Activated CD8-positive, alpha-beta memory T cell treated with anti-CD3 and anti-CD28 coated beads for 24 hours (primary cell): Measurements from ENCODE around the gene LITAF.
A peak's percentile ranks its signal among the peaks of the same experiment; 100 is the strongest.

Experiments
- DNase-seq: peaks from one replicate; pipeline ENCODE4 v3.0.0-alpha.2; 2020

The LITAF gene

GRCh38 chr16:11586856-11587642 lies at the start of gene LITAF:
TSS of gene LITAF (minus strand) at chr16:11586919. CDS start at chr16:11556730, 30,189 bp downstream.
- DNase-seq: peak; percentile 88

GRCh38 chr16:11636172-11636721 lies 49.5 kb upstream of the LITAF start:
- no peak for DNase-seq

- no peak for DNase-seq
These were observed 49.0 kb upstream of the LITAF start for GRCh38 chr16:11635679-11636171.

- DNase-seq: no peak
These were observed 48.5 kb upstream of the LITAF start for GRCh38 chr16:11635113-11635652.

DNA sequence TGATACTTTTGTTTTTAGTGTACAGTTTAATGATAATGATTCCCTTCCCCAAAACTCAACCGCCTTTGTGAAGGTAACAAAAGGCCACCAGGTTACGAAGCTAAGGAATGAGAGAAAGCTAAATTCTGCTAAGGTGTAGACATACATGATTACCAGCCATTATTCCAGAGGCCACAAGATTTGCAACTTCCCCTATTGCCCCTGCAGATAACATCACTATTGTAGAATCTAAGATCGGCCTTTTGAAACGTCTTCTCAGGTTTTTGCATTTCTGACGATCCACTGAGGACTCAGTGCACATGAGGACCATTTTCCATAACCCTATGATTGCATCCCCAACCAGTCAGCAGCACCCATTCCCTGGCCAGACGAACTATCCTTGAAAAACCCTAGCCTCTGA lies 47.6 kb upstream of the LITAF start:
- DNase-seq: no peak

DNA sequence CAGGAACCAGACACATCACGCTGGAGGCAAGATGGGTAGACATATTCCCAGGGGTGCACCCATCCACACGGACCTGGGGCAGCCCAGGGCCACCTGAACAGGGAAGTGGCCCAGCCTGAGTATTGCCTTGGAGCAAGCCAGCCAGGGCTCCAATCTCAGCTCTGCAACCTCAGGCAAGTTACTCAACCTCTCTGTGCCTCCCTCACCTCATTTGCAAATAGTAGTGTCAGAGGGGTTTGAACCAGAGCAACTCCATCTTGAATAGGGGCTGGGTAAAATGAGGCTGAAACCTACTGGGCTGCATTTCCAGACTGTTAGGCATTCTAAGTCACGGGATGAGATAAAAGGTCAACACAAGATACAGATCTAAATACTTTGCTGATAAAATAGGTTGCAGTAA lies 46.4 kb upstream of the LITAF start:
- DNase-seq: no peak

GRCh38 chr16:11632455-11632939 lies 45.8 kb upstream of the LITAF start:
- no peak for DNase-seq

GRCh38 chr16:11631214-11631613 lies 44.5 kb upstream of the LITAF start:
- no peak for DNase-seq

GRCh38 chr16:11630768-11631056 lies 44.0 kb upstream of the LITAF start:
- DNase-seq: no peak

- DNase-seq: no peak
These were observed 43.5 kb upstream of the LITAF start for GRCh38 chr16:11630046-11630767.

DNA sequence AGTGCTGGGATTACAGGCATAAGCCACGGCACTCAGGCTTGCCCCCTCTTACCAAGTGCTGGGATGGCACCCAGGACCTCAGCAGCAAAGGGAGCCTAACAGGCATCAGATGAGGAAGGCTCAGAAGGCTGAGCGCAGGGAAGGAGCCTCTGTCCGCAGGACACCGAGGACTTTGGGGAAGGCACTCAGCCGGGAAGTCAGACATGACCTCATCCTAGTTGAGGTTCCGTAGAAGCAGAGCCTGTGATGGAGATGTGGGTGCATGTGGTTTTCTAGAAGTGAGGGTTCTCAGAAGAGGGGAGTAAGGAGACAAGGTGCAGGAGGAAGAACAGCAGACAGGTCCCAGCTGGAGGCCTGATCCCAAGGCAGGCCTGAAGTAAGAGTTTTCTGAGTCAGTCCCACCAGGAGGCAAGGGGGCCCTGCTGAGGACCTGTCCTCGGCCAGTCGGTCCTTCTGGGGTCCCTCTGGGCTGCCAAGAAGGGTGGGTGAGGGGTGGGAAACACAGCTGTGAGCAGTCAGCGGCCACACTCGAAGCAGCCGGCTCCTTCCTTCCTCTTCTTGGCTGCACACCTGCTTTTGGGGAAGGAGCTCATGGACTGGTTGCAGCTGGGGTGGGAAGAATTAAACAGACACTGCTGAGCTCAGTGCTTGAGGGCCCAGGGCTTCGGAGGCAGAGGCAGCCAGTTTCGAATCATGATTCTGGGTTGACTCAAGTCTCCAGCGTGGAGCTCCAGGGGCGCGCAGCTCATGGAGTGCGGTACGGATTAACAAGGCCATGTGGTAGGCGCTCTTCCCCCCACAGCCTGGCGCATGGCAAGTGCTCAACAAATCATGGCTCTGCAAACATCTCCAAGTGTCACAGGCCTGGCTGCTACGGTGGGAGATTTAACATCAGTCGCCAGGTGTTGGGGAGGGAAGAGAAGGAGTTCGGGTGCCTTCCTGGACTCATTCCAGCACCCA lies 42.6 kb upstream of the LITAF start:
- DNase-seq: no peak

GRCh38 chr16:11627822-11628457 lies 41.2 kb upstream of the LITAF start:
- no peak for DNase-seq

DNA sequence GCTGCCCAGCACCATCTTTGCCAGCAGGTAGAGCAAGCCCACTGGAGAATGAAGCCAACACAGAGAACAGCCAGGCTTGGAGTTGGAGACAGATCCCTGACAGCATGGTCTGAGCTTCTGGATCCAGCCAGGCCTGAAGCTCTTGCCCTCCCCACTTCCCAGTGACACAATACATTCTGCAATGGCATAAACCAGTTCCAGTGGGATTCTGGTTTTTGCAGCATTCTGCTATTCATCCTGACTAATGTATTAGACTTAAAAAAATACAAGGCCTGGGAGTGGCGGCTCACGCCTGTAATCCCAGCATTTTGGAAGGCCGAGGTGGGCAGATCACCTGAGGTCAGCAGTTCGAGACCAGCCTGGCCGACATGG lies 40.6 kb upstream of the LITAF start:
- DNase-seq: no peak

DNA sequence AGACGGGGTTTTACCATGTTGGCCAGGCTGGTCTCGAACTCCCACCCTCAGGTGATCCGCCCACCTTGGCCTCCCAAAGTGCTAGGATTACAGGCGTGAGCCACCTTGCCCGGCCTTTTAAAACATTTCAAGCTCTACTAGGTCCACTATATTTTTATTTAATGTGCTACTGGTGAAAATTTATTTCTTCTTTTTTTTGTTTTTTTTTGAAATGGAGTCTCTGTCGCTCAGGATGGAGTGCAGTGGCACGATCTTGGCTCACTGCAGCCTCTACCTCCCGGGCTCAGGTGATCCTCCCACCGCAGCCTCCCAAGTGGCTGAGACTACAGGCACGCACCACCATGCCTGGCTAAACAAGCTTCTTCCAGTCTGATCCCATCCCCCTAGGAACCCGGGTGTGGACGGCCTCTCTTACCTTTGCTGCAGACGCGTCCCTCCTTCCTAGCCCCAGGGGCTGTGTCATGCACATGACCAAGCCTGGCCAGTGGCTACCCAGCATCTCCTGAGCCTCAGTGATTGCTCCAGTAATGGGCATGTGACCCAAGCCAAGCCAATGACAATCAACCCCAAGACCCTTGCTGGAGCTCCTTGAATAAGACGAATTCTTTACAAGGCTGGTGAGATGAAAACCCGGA lies 40.1 kb upstream of the LITAF start:
- DNase-seq: no peak

GRCh38 chr16:11625769-11626168 lies 39.0 kb upstream of the LITAF start:
- no peak for DNase-seq

DNA sequence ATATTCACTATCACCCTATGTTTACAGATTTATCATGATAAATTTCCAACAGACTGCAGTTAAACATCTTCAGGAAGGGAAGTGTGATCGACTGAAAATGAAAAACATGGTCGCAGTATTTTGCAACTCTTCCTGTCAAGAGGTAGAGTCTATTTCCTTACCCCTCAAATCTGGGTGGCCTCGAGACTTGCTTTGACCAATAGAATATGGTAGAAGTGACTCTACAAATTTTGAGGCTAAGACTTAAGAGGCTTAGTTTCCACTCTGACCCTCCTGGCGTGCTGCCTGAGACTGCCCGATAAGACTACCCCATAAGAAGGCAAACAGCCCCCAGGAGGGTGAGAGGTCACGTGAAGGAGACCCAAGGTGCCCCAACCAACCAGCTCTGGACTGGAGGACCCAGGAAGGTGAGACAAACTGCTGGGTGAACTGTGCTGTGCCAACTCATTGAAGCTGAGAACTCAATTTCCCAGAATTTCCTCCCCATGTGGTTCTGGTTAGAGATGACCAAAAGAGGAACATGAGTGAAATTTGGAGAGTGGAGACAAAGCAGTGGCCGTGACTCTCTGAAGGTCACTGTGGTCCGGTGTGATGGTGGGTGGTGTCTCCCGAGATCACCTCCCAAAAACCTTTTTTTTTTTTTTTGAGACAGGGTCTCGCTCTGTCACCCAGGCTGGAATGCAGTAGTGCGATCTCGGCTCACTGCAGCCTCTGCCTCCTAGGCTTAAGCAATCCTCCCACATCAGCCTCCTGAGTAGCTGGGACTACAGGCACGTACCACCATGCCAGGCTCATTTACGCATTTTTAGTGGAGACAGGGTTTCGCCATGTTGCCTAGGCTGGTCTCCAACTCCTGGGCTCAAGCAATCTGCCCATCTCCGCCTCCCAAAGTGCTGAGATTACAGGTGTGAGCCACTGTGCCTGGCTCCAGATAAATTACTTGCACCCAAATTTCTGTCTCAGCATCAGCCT lies 38.2 kb upstream of the LITAF start:
- no peak for DNase-seq

DNA sequence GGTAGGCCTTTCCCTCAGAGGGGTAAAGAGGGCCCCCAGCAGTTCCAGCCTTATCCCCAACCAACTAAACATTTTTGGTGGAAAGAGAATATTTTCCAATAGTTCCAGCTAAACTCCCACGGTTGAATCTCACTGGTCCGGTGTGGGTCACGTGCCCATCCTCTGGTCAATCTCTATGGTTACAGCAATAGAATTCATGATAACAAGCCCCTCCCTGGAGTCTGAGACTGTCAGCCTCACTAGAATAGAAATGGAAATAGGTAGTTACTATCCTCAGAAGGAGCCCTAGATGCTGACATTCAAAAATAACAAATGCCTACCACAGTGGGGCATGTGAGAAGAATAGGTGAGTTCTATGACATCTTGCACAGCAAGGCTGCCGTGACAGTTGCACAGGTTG lies 37.5 kb upstream of the LITAF start:
- DNase-seq: no peak

- peak; percentile 74 for DNase-seq
These were observed 35.4 kb upstream of the LITAF start for GRCh38 chr16:11621920-11622651.

DNA sequence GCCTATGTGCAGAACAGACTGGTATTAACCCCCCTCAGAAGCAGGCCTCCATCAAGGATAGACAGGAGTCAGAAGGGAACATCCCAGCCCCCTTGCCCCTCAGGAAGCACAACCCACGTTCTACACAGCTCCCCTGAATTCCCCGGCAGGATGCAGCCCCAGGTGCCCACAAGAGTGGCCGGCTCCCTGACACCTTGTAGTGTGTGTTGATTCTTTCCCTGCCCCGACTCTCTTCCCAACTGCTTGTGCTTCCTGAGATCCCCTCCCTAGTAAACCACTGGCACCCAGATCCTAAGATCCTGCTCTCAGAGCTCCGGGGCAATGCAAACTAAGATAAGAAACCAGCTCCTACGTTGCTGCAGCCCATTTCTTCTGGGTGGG lies 34.8 kb upstream of the LITAF start:
- no peak for DNase-seq
